Suprapubic skin (tissue), 4 donors: ENCODE data around the gene GJC2. TPM values are rescaled to one million over a fixed set of nuclear protein-coding genes. Genes with fewer than 3 reads are reported as not detected.

ENCODE experiments used
- DNase-seq, 2 donors: peaks; one replicate each; pipeline ENCODE4 v3.0.0-alpha.2; 2019; ENCODE audit warnings: low spot score in 2 of 2
- H3K27ac ChIP-seq: fragments of 200-600 bp; sonication (generic); one replicate; pipeline ENCODE4 v1.5.1; 2019
- H3K27me3 ChIP-seq: fragments of 200-600 bp; sonication (generic); one replicate; pipeline ENCODE4 v1.5.1; 2019
- H3K36me3 ChIP-seq: fragments of 200-600 bp; sonication (generic); one replicate; pipeline ENCODE4 v1.5.1; 2019
- H3K4me1 ChIP-seq: fragments of 200-600 bp; sonication (generic); one replicate; pipeline ENCODE4 v1.5.1; 2019
- H3K4me3 ChIP-seq: fragments of 200-600 bp; sonication (generic); one replicate; pipeline ENCODE4 v1.5.1; 2019; ENCODE audit warnings: mild to moderate bottlenecking
- H3K9me3 ChIP-seq: fragments of 200-600 bp; sonication (generic); one replicate; pipeline ENCODE4 v1.5.1; 2019
- EP300 ChIP-seq: sonication (generic); formaldehyde crosslinking; IDR thresholded peaks from one replicate; pipeline ENCODE4 v1.6.1; 2017; ENCODE audit warnings: antibody characterized with exemption
- POLR2A ChIP-seq, 2 donors: fragments of 450-650 bp; IDR thresholded peaks; one replicate each; pipeline ENCODE4 v1.6.1; 2017; ENCODE audit warnings: antibody characterized with exemption in 2 of 2, mild to moderate bottlenecking in 2 of 2, moderate library complexity in 2 of 2
- POLR2AphosphoS5 ChIP-seq, 3 donors: sonication (generic); formaldehyde crosslinking; IDR thresholded peaks; one replicate each; pipeline ENCODE4 v1.6.1; 2017; ENCODE audit warnings: antibody characterized with exemption in 3 of 3
- WGBS: methylation state at CpG from one replicate; pipeline ENCODE4 v1.1.5; 2018; 5-methylcytosine and 5-hydroxymethylcytosine counted together
- total RNA-seq, 4 donors: library from RNA; depleted of rRNA; stranded (reverse); fragments of >200 nt; gene quantifications; one replicate each; pipeline ENCODE4 v1.1.0, GENCODE V29; 2016
- TF ChIP-seq, protein P1 (sequence below), 2 donors: fragments of 200-600 bp in 1 of 2; fragments of 450-650 bp in 1 of 2; sonication (generic) in 1 of 2; IDR thresholded peaks; one replicate each; pipeline ENCODE4 v1.5.1; 2016 to 2019; ENCODE audit warnings: antibody characterized with exemption in 2 of 2, mild to moderate bottlenecking in 1 of 2, moderate library complexity in 1 of 2

The GJC2 gene
- total RNA-seq, 4 donors from 2014 or later = 2.5 to 3.6 (median 3.0) TPM

DNA sequence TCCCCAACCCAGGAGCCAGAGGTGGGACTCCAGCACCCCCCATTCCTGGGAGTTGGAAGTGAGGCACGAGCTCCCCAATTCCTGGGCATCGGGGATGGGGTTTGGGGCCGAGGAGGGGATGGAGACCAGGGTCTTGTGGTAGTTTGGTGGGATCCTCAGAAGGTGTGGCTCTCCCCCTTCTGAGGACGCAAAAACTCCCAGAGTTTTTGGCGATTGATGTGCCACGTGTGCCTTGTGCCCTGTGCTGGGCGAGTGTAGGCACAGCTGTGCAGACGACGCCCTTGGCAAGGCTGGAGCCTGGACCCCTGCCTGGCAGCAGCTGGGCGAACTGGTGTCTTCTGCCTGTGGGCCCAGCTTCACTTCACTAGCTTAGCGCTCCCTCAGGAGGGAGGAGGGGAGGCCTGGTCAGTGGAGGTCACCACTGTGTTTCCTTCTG is 7.0 kb upstream of the GJC2 start:
- peak in 1 of 2 donors; percentile 69 for DNase-seq
- peak overlapping the region; percentile 81 for H3K4me3 ChIP-seq
- H3K36me3 ChIP-seq = peaks cover 27% of the 10 kb centered on the region

GRCh38 chr1:228143480-228144192 is 6.1 kb upstream of the GJC2 start:
- no peak for DNase-seq
- Histone ChIP-seq H3K9me3 (no peaks in the 10 kb centered on the region), H3K4me1 (peaks cover 85% of the 10 kb centered on the region), H3K4me3 (peak overlapping the region; percentile 81), H3K36me3 (peaks cover 36% of the 10 kb centered on the region), H3K27me3 (no peaks in the 10 kb centered on the region), H3K27ac (peak overlapping the region; percentile 93)
- TF ChIP-seq, protein P1, sequence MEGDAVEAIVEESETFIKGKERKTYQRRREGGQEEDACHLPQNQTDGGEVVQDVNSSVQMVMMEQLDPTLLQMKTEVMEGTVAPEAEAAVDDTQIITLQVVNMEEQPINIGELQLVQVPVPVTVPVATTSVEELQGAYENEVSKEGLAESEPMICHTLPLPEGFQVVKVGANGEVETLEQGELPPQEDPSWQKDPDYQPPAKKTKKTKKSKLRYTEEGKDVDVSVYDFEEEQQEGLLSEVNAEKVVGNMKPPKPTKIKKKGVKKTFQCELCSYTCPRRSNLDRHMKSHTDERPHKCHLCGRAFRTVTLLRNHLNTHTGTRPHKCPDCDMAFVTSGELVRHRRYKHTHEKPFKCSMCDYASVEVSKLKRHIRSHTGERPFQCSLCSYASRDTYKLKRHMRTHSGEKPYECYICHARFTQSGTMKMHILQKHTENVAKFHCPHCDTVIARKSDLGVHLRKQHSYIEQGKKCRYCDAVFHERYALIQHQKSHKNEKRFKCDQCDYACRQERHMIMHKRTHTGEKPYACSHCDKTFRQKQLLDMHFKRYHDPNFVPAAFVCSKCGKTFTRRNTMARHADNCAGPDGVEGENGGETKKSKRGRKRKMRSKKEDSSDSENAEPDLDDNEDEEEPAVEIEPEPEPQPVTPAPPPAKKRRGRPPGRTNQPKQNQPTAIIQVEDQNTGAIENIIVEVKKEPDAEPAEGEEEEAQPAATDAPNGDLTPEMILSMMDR (IDR thresholded peaks at IDR 0.05) = no peak
- TF ChIP-seq POLR2A (IDR thresholded peaks at IDR 0.05) (no peak), POLR2AphosphoS5 (IDR thresholded peaks at IDR 0.05) (no peak), EP300 (no peak)
- 62% methylated on average over 11 of the region's 12 CpGs for WGBS

More for the DNA sequence above, 7.0 kb upstream of the GJC2 start:
- no peak for TF ChIP-seq POLR2A (IDR thresholded peaks at IDR 0.05)
- TF ChIP-seq EP300 = no peak
- TF ChIP-seq POLR2AphosphoS5 (IDR thresholded peaks at IDR 0.05) = no peak
- TF ChIP-seq, protein P1 (IDR thresholded peaks at IDR 0.05) = no peak
- peak overlapping the region; percentile 93 for H3K27ac ChIP-seq
- 27% methylated on average over 9 of the region's 11 CpGs for WGBS
- H3K27me3 ChIP-seq = no peaks in the 10 kb centered on the region
- no peaks in the 10 kb centered on the region for H3K9me3 ChIP-seq
- peaks cover 76% of the 10 kb centered on the region for H3K4me1 ChIP-seq

DNA sequence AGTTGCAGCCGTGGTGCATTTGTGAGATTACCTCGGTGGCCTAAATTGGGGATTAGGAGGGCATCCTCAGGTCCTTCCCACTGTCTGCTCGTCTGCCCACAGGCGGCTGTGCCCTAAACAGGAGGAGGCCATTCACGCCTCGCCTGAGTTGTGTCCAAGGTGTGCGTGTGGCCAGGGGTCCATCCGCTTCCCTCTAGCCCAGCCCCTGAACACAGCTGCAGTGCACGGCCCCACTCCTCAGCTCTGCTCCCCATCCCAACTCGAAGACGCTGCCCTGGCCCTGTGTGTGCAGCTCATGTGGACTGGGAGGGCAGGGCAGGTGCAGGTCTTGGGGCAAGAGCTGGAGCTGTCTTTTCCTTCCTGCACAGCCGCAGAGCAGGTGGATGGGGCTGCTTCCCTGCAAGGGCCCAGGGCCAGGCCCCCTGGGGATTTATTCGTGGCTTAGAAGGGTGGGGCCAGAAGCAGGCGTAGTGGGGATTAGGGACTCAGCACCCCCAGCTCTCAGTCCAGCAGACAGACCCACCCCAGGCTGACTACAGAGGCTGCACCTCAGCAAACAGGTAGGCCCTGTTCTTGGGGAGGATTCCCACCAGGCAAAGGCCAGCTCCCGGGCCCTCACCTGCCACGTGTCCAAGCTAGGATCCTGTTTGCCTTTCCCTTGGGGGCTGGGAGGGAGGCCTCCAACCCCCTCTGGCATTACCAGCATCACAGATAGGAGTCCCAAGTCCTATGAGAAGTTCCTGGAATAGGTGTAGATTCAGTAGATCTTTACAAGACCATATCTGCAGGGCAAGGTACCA is 5.3 kb upstream of the GJC2 start:
- H3K9me3 ChIP-seq = no peaks in the 10 kb centered on the region
- DNase-seq = peak in 1 of 2 donors; percentile 54
- H3K27ac ChIP-seq = no peak overlapping the region
- H3K36me3 ChIP-seq = peaks cover 40% of the 10 kb centered on the region
- H3K4me3 ChIP-seq = no peak overlapping the region
- 40% methylated on average over 1 of the region's 16 CpGs for WGBS
- H3K27me3 ChIP-seq = no peaks in the 10 kb centered on the region
- H3K4me1 ChIP-seq = peaks cover 86% of the 10 kb centered on the region
- TF ChIP-seq, protein P1 (IDR thresholded peaks at IDR 0.05) = no peak
- TF ChIP-seq POLR2AphosphoS5 (IDR thresholded peaks at IDR 0.05) (no peak), EP300 (no peak), POLR2A (IDR thresholded peaks at IDR 0.05) (no peak)

GRCh38 chr1:228144993-228145343 is 4.8 kb upstream of the GJC2 start:
- peaks cover 90% of the 10 kb centered on the region for H3K4me1 ChIP-seq
- H3K27me3 ChIP-seq = no peaks in the 10 kb centered on the region
- peak in 1 of 2 donors; percentile 55 for DNase-seq
- peaks cover 40% of the 10 kb centered on the region for H3K36me3 ChIP-seq
- 69% methylated on average over 2 of the region's 8 CpGs for WGBS
- no peaks in the 10 kb centered on the region for H3K9me3 ChIP-seq
- H3K4me3 ChIP-seq = no peak overlapping the region
- H3K27ac ChIP-seq = no peak overlapping the region
- no peak for TF ChIP-seq POLR2A (IDR thresholded peaks at IDR 0.05)
- no peak for TF ChIP-seq EP300
- no peak for TF ChIP-seq POLR2AphosphoS5 (IDR thresholded peaks at IDR 0.05)
- TF ChIP-seq, protein P1 (IDR thresholded peaks at IDR 0.05) = no peak
